Activated B cell treated with CpG ODN at 0.5 μM for 24 hours (primary cell): Measurements from ENCODE around the gene FKBP8. TPM values are rescaled to one million over a fixed set of nuclear protein-coding genes. Genes with fewer than 3 reads are reported as not detected.

Experiments used
- ATAC-seq: fragments of 200-7000 bp; cut with Tn5 transposase; one replicate; pipeline ENCODE4 v1.10.0; 2021; ENCODE audit warnings: low read depth, mild to moderate bottlenecking, moderate library complexity
- CTCF ChIA-PET: fragments of 350-600 bp; sonication (Branson Sonifier 250); formaldehyde crosslinking; loops from one replicate; lab custom pipeline; 2021; ENCODE audit warnings: antibody characterized with exemption; lab: Charles Lee
- POLR2A ChIA-PET: fragments of 350-600 bp; sonication (Branson Sonifier 250); formaldehyde crosslinking; loops from one replicate; lab custom pipeline; 2021; ENCODE audit warnings: antibody characterized with exemption; lab: Charles Lee
- DNase-seq: peaks from one replicate; pipeline ENCODE4 v3.0.0; 2022
- H3K27ac Mint-ChIP-seq: one replicate; pipeline ENCODE4 v1.8.0; 2020; ENCODE audit warnings: mixed read lengths
- H3K27me3 Mint-ChIP-seq: one replicate; pipeline ENCODE4 v1.8.0; 2021; ENCODE audit warnings: mixed read lengths
- H3K36me3 Mint-ChIP-seq: one replicate; pipeline ENCODE4 v1.8.0; 2021; ENCODE audit warnings: low read depth, mixed read lengths
- H3K4me1 Mint-ChIP-seq: one replicate; pipeline ENCODE4 v1.8.0; 2021; ENCODE audit warnings: mixed read lengths
- H3K4me3 Mint-ChIP-seq: one replicate; pipeline ENCODE4 v1.8.0; 2020; ENCODE audit warnings: mild to moderate bottlenecking, mixed read lengths
- H3K9me3 Mint-ChIP-seq: one replicate; pipeline ENCODE4 v1.8.0; 2020; ENCODE audit warnings: mixed read lengths
- intact Hi-C: fragments of 100-400 bp; cut with micrococcal nuclease; formaldehyde crosslinking; loops from one replicate; pipeline ENCODE4 v1.15.1; 2024
- total RNA-seq: library from RNA; stranded (reverse); gene quantifications from 2 replicates; pipeline ENCODE4 v1.2.3, GENCODE V29; 2022
- TF ChIP-seq, protein P1 (sequence below): fragments of 200-600 bp; IDR thresholded peaks from one replicate; pipeline ENCODE4 v1.8.0; 2022; ENCODE audit warnings: antibody characterized with exemption, mild to moderate bottlenecking

FKBP8 gene
- total RNA-seq, 1 donor from 2014 or later, result 133 TPM

DNA sequence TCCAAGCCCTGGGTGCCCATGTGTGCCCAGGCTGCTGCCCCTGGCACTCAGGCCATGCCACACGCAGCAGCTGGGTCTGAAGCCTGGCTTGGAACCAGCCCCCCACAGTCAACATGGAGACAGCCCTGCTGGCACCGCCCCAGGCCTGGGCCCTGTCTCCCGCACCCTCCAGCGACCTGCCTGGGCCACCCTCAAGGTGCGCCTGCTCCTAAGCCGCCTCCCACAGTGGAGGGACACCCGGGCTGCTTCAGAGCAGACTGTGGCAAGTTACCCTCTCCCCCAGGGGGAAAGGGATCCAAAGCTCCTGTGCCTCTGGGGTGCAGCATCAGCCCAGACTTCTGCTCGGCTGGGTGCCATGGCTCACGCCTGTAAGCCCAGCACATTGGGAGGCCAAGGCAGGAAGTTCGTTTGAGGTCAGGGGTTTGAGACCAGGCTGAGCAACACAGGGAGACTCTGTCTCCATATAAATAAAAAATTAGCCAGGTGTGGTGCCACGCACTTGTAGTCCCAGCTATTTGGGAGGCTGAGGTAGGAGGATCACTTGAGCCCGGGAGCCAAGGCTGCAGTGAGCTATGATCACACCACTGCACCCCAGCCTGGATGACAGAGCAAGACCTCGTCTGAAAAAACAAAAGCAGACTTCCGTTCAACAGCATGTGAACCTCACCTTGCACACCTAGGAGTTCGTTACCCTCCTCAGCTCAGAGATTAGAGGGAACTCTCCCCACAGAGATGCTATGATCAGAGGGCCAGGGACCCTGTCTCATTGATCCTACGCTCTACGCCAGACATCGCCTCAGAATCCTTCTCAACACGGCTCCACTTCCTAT lies 37.1 kb downstream of the FKBP8 start:
- intact Hi-C loops, result no loop called here
- H3K4me1 Mint-ChIP-seq, result peaks cover 70% of the 10 kb centered on the region
- ChIA-PET POLR2A (no interaction called here), CTCF (no interaction called here)
- TF ChIP-seq, protein P1, sequence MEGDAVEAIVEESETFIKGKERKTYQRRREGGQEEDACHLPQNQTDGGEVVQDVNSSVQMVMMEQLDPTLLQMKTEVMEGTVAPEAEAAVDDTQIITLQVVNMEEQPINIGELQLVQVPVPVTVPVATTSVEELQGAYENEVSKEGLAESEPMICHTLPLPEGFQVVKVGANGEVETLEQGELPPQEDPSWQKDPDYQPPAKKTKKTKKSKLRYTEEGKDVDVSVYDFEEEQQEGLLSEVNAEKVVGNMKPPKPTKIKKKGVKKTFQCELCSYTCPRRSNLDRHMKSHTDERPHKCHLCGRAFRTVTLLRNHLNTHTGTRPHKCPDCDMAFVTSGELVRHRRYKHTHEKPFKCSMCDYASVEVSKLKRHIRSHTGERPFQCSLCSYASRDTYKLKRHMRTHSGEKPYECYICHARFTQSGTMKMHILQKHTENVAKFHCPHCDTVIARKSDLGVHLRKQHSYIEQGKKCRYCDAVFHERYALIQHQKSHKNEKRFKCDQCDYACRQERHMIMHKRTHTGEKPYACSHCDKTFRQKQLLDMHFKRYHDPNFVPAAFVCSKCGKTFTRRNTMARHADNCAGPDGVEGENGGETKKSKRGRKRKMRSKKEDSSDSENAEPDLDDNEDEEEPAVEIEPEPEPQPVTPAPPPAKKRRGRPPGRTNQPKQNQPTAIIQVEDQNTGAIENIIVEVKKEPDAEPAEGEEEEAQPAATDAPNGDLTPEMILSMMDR, result no peak
- ATAC-seq, result no peak
- H3K4me3 Mint-ChIP-seq, result no peak overlapping the region
- H3K27me3 Mint-ChIP-seq, result no peaks in the 10 kb centered on the region
- H3K36me3 Mint-ChIP-seq, result peaks cover 12% of the 10 kb centered on the region
- H3K9me3 Mint-ChIP-seq, result no peaks in the 10 kb centered on the region
- no peak overlapping the region for H3K27ac Mint-ChIP-seq
- DNase-seq, result no peak

- H3K27me3 Mint-ChIP-seq, result no peaks in the 10 kb centered on the region
- no peaks in the 10 kb centered on the region for H3K9me3 Mint-ChIP-seq
- no peak overlapping the region for H3K4me3 Mint-ChIP-seq
- ChIA-PET CTCF (interaction anchor here (0.6 kb wide), 1 partner anchor 165 kb away, joined by 3 read pairs; no protein-coding TSS in a partner anchor), POLR2A (interaction anchor here (0.6 kb wide), 1 partner anchor 14 kb away, joined by 4 read pairs; no protein-coding TSS in a partner anchor)
- H3K4me1 Mint-ChIP-seq, result peaks cover 79% of the 10 kb centered on the region
- TF ChIP-seq, protein P1, result no peak
- no peak overlapping the region for H3K27ac Mint-ChIP-seq
- intact Hi-C loops, result no loop called here
- ATAC-seq (no peak), DNase-seq (no peak)
- H3K36me3 Mint-ChIP-seq, result peaks cover 15% of the 10 kb centered on the region
These were observed 38.3 kb downstream of the FKBP8 start for GRCh38 chr19:18504886-18505610.

GRCh38 chr19:18503971-18504885 lies 39.1 kb downstream of the FKBP8 start:
- no peaks in the 10 kb centered on the region for H3K9me3 Mint-ChIP-seq
- H3K27me3 Mint-ChIP-seq, result no peaks in the 10 kb centered on the region
- intact Hi-C loops, result no loop called here
- H3K36me3 Mint-ChIP-seq, result peaks cover 15% of the 10 kb centered on the region
- peaks cover 82% of the 10 kb centered on the region for H3K4me1 Mint-ChIP-seq
- POLR2A ChIA-PET, result no interaction called here
- H3K27ac Mint-ChIP-seq, result no peak overlapping the region
- TF ChIP-seq, protein P1, result no peak
- no peak overlapping the region for H3K4me3 Mint-ChIP-seq
- ATAC-seq (no peak), DNase-seq (no peak)
- CTCF ChIA-PET, result no interaction called here

DNA sequence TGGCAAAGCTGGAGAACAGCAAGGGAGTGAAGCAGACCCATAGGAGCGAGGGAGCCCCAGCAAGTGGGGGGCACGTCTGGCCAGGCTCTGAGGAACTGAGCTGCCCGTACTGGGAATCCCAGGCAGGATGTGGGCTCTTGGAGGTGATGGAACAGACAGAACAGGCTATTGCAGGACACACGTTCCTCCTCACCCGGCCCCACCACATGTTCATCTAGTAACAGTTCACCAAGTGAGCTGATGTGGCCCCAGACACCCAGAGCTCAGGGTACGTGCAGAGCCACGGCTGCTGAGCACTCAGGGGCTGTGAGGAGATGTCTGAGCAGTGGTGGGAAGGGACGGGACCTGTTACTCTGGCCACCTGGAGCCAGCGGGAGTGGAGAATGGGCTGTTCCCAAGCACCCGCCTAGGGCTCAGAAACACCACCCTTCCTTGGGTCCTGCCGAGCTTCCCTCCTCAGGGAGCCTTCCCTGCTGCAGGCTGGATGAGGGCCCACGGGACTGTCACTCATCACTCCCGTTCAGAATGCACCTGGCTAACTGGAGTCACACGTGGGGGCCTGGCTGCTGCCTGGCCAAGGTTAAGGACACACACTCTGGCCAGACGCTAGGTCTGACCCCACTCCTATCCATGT lies 39.9 kb downstream of the FKBP8 start:
- ChIA-PET CTCF (interaction anchor here (0.6 kb wide), 1 partner anchor 91 kb away, joined by 3 read pairs; no protein-coding TSS in a partner anchor), POLR2A (interaction anchor here (1.0 kb wide), 1 partner anchor 54 kb away, joined by 3 read pairs; the partner anchor contains the start of gene KXD1)
- intact Hi-C loops, result no loop called here
- Mint-ChIP-seq H3K4me1 (peaks cover 84% of the 10 kb centered on the region), H3K27me3 (no peaks in the 10 kb centered on the region), H3K36me3 (peaks cover 15% of the 10 kb centered on the region), H3K27ac (no peak overlapping the region), H3K4me3 (no peak overlapping the region), H3K9me3 (no peaks in the 10 kb centered on the region)
- no peak for DNase-seq
- TF ChIP-seq, protein P1, result no peak
- no peak for ATAC-seq
